Measurements from ENCODE around the gene KIAA1328. TPM values are rescaled to one million over a fixed set of nuclear protein-coding genes. Genes with fewer than 3 reads are reported as not detected.

KIAA1328 gene
- total and polyA plus RNA-seq, 9 of the 15 experiments (the other 6 are each of a cell fraction or from before 2014, with no cell fraction given): 4.0 to 8.6 (median 7.4) TPM

GRCh38 chr18:37254236-37254754, 425.4 kb downstream of the KIAA1328 start:
- ChIA-PET POLR2A (no interaction called here), CTCF (ENCODE audit: low intra/inter-chr PET ratio) (no interaction called here)
- BruUV-seq (replicated peaks): no TSS peak
- DNase-seq (ENCODE audit: extremely low read depth in 1 of 4, low spot score in 3 of 4): peak in 1 of 4 experiments; percentile 45
- intact Hi-C loops (cut with micrococcal nuclease): loop anchor here (10.0 kb wide), 1 partner anchor 309 kb away; no protein-coding TSS in a partner anchor
- in situ Hi-C loops (cut with MboI): no loop called here
- H3K27ac ChIP-seq (ENCODE audit: extremely low read depth, low read depth, low read length): no peak overlapping the region
- FAIRE-seq: no peak
- peak overlapping the region; percentile 36 for H3K4me3 ChIP-seq
- 0 out of 2 replicates have a peak, but pooled peaks have one; percentile 2 for TF ChIP-seq VEZF1 (CRISPR knock-in tag; IDR thresholded peaks at IDR 0.05)
- peak; percentile 3 for TF ChIP-seq CCNT2 (IDR thresholded peaks at IDR 0.05; ENCODE audit: borderline replicate concordance, extremely low read depth, insufficient read length, low read depth, low read length)
- no peak for TF ChIP-seq PTTG1 (tag; IDR thresholded peaks at IDR 0.05; ENCODE audit: low read depth)
- TF ChIP-seq ZNF444 (CRISPR knock-in tag; IDR thresholded peaks at IDR 0.05): no peak
- peak; percentile 35; the same call in 1 of the 2 replicates for TF ChIP-seq RBFOX2 (IDR thresholded peaks at IDR 0.05; ENCODE audit: low read depth, low read length)
- no peak for TF ChIP-seq OTX1 (CRISPR knock-in tag; IDR thresholded peaks at IDR 0.05)
- TF ChIP-seq KDM4B (IDR thresholded peaks at IDR 0.05; ENCODE audit: borderline replicate concordance in 2 of 2, low read depth in 1 of 2): no peak
- no peak for TF ChIP-seq MIER1 (IDR thresholded peaks at IDR 0.05; ENCODE audit: low read depth)
- TF ChIP-seq KAT2B (IDR thresholded peaks at IDR 0.05; ENCODE audit: low read depth, low read length): no peak
- peak; percentile 50; the same call in 1 of the 2 replicates for TF ChIP-seq PHF8 (IDR thresholded peaks at IDR 0.05; ENCODE audit: borderline replicate concordance, low read length)
- peak; percentile 43; the same call in 1 of the 2 replicates for TF ChIP-seq POLR2G (IDR thresholded peaks at IDR 0.05; ENCODE audit: low read depth, low read length)
- no peak for TF ChIP-seq TOE1 (IDR thresholded peaks at IDR 0.05; ENCODE audit: borderline replicate concordance)
- TF ChIP-seq TOE1 (CRISPR knock-in tag; IDR thresholded peaks at IDR 0.05; ENCODE audit: borderline replicate concordance, low read depth): no peak
- TF ChIP-seq, protein P1, sequence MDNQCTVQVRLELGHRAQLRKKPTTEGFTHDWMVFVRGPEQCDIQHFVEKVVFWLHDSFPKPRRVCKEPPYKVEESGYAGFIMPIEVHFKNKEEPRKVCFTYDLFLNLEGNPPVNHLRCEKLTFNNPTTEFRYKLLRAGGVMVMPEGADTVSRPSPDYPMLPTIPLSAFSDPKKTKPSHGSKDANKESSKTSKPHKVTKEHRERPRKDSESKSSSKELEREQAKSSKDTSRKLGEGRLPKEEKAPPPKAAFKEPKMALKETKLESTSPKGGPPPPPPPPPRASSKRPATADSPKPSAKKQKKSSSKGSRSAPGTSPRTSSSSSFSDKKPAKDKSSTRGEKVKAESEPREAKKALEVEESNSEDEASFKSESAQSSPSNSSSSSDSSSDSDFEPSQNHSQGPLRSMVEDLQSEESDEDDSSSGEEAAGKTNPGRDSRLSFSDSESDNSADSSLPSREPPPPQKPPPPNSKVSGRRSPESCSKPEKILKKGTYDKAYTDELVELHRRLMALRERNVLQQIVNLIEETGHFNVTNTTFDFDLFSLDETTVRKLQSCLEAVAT (IDR thresholded peaks at IDR 0.05): no peak
- TF ChIP-seq, protein P2, sequence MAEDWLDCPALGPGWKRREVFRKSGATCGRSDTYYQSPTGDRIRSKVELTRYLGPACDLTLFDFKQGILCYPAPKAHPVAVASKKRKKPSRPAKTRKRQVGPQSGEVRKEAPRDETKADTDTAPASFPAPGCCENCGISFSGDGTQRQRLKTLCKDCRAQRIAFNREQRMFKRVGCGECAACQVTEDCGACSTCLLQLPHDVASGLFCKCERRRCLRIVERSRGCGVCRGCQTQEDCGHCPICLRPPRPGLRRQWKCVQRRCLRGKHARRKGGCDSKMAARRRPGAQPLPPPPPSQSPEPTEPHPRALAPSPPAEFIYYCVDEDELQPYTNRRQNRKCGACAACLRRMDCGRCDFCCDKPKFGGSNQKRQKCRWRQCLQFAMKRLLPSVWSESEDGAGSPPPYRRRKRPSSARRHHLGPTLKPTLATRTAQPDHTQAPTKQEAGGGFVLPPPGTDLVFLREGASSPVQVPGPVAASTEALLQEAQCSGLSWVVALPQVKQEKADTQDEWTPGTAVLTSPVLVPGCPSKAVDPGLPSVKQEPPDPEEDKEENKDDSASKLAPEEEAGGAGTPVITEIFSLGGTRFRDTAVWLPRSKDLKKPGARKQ (CRISPR knock-in tag; IDR thresholded peaks at IDR 0.05): no peak
- TF ChIP-seq ZFX (CRISPR knock-in tag; IDR thresholded peaks at IDR 0.05): peak; percentile 30; the same call in 1 of the 2 replicates
- peak; percentile 12 for ATAC-seq
- 10% methylated on average over 27 of the region's 49 CpGs for WGBS (ENCODE audit: insufficient coverage, low coverage, missing lambda C conversion rate)
- no peaks in the 10 kb centered on the region for H3K36me3 ChIP-seq (ENCODE audit: control insufficient read depth, insufficient read depth, low read length)
- peak overlapping the region; percentile 57 for H3K4me2 ChIP-seq (ENCODE audit: insufficient read depth, low read length)
- H4K20me1 ChIP-seq (replicated peaks; ENCODE audit: control insufficient read depth, insufficient read depth, low read length): peaks cover 2% of the 10 kb centered on the region; the same call in 1 of the 2 replicates
- H3K27me3 ChIP-seq (ENCODE audit: control insufficient read depth in 2 of 2, insufficient read depth in 2 of 2, low read length in 2 of 2): peaks cover 3 to 20% of the 10 kb centered on the region in 2 experiments; a peak in 4 of 5 replicates
- no peaks in the 10 kb centered on the region for H3K79me2 ChIP-seq (ENCODE audit: control insufficient read depth, insufficient read depth, low read length)
- H3K9me1 ChIP-seq (ENCODE audit: control insufficient read depth, insufficient read depth, low read length): no peaks in the 10 kb centered on the region
- peaks cover 0 to 13% of the 10 kb centered on the region in 2 experiments; a peak in 2 of 5 replicates for H3K4me1 ChIP-seq (replicated peaks in 1 of 2; ENCODE audit: control insufficient read depth in 2 of 2, insufficient read depth in 2 of 2, low read length in 2 of 2)
- H3K9ac ChIP-seq (ENCODE audit: insufficient read depth in 1 of 2, low read depth in 2 of 2, low read length in 2 of 2): peak overlapping the region in 1 of 2 experiments; percentile 85; a peak in 3 of 4 replicates
- H3K9me3 ChIP-seq (replicated peaks; ENCODE audit: control insufficient read depth, insufficient read depth, low read depth, low read length): no peaks in the 10 kb centered on the region
- peak overlapping the region; percentile 65 for H2AFZ ChIP-seq (ENCODE audit: low read depth, low read length)

Data from K562 (cell line).